Measurements from ENCODE around the gene BTBD3.

GRCh38 chr20:11918391-11918845 lies 725 bp downstream of the BTBD3 start:
- TF ChIP-seq EP300 (IDR thresholded peaks at IDR 0.05) (no peak), POLR2A (IDR thresholded peaks at IDR 0.05) (no peak), CTCF (IDR thresholded peaks at IDR 0.05) (no peak), POLR2AphosphoS5 (IDR thresholded peaks at IDR 0.05) (no peak)
